ENCODE results near the gene OGG1.

DNA sequence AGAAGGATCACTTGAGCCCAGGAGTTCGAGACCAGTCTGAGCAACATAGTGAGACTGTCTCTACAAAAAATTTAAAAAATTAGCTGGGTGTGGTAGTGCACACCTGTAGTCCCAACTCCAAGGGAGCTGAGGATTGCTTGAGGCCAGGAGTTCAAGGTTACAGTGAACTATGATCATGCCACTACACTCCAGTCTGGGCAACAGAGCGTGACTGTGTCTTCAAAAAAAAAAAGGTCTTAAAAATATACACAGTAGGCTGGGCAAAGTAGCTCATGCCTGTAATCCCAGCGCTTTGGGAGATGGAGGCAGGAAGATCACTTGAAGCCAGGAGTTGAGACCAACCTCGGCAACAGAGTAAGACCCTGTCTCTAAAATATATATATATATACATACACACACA is 31.2 kb downstream of the OGG1 start:
- TF ChIP-seq, protein P1, sequence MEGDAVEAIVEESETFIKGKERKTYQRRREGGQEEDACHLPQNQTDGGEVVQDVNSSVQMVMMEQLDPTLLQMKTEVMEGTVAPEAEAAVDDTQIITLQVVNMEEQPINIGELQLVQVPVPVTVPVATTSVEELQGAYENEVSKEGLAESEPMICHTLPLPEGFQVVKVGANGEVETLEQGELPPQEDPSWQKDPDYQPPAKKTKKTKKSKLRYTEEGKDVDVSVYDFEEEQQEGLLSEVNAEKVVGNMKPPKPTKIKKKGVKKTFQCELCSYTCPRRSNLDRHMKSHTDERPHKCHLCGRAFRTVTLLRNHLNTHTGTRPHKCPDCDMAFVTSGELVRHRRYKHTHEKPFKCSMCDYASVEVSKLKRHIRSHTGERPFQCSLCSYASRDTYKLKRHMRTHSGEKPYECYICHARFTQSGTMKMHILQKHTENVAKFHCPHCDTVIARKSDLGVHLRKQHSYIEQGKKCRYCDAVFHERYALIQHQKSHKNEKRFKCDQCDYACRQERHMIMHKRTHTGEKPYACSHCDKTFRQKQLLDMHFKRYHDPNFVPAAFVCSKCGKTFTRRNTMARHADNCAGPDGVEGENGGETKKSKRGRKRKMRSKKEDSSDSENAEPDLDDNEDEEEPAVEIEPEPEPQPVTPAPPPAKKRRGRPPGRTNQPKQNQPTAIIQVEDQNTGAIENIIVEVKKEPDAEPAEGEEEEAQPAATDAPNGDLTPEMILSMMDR (IDR thresholded peaks at IDR 0.05) = no peak
- no peak for TF ChIP-seq POLR2A (IDR thresholded peaks at IDR 0.05)
